ENCODE data around the gene OR4Q2.
"Not testable (repeated sequence)": the region's sequence is repeated elsewhere in the genome, so short reads cannot be mapped to it uniquely, and the experiment has no call there.

The OR4Q2 gene

GRCh38 chr14:20001863-20002262 lies at the start of gene OR4Q2:
Gene OR4Q2 (plus strand): TSS chr14:20002163.
- DNase-seq (ENCODE audit: low read depth, low spot score), result no peak

- not testable (repeated sequence) for DNase-seq (ENCODE audit: low read depth, low spot score)
Observed at GRCh38 chr14:19969735-19970134, 32.2 kb upstream of the OR4Q2 start.

GRCh38 chr14:19974844-19975243 lies 27.1 kb upstream of the OR4Q2 start:
- DNase-seq (ENCODE audit: low read depth, low spot score), result no peak

- no peak for DNase-seq (ENCODE audit: low read depth, low spot score)
Observed at GRCh38 chr14:19975291-19975690, 26.7 kb upstream of the OR4Q2 start, which contains the start of gene OR4K15. Gene OR4K15 (plus strand): TSS chr14:19975591. CDS start chr14:19975591, 0 bp downstream.

- no peak for DNase-seq (ENCODE audit: low read depth, low spot score)
Observed at GRCh38 chr14:19993438-19993837, 8.5 kb upstream of the OR4Q2 start.

GRCh38 chr14:20002319-20002718 lies 356 bp downstream of the OR4Q2 start:
- DNase-seq (ENCODE audit: low read depth, low spot score), result no peak

GRCh38 chr14:20008156-20008555 lies 6.2 kb downstream of the OR4Q2 start:
- no peak for DNase-seq (ENCODE audit: low read depth, low spot score)

- DNase-seq (ENCODE audit: low read depth, low spot score), result no peak
Observed at GRCh38 chr14:20019257-20019865, 17.4 kb downstream of the OR4Q2 start, which contains the start of gene OR4K14. Gene OR4K14 (minus strand): TSS chr14:20019307. CDS start chr14:20015193, 4,114 bp downstream.

- DNase-seq (ENCODE audit: low read depth, low spot score), result no peak
Observed at GRCh38 chr14:20031058-20031457, 29.1 kb downstream of the OR4Q2 start.

GRCh38 chr14:20035449-20035848 lies 33.5 kb downstream of the OR4Q2 start:
- no peak for DNase-seq (ENCODE audit: low read depth, low spot score)

- DNase-seq (ENCODE audit: low read depth, low spot score), result no peak
Observed at GRCh38 chr14:20035938-20036337, 34.0 kb downstream of the OR4Q2 start, which contains the start of gene OR4K13. Gene OR4K13 (minus strand): TSS chr14:20036038. CDS start chr14:20034758, 1,280 bp downstream.

GRCh38 chr14:20044243-20044642 lies 42.3 kb downstream of the OR4Q2 start:
- DNase-seq (ENCODE audit: low read depth, low spot score), result no peak

GRCh38 chr14:20048202-20048601 lies 46.2 kb downstream of the OR4Q2 start:
- DNase-seq (ENCODE audit: low read depth, low spot score), result no peak

All from ELF-1 (cell line).